HCT116 (cell line): ENCODE measurements around the gene RPS15A. TPM values are rescaled to one million over a fixed set of nuclear protein-coding genes. Genes with fewer than 3 reads are reported as not detected.

Experiments
- ATAC-seq: fragments of 200-7000 bp; cut with Tn5 transposase; 2 replicates; pipeline ENCODE4 v1.9.1; 2020; ENCODE audit warnings: mild to moderate bottlenecking, moderate library complexity
- BruUV-seq: library from RNA; stranded (reverse); fragments of 400-500 nt; replicated peaks from 2 replicates; lab custom pipeline; 2021; lab: Mats Ljungman, UMichigan
- CTCF ChIA-PET: fragments of 300-600 bp; sonication (Branson Sonifier 250); formaldehyde crosslinking; loops from one replicate; lab custom pipeline; 2021; ENCODE audit warnings: antibody characterized with exemption; lab: Charles Lee
- POLR2A ChIA-PET: fragments of 300-600, 350-600 bp; sonication (Branson Sonifier 250); formaldehyde crosslinking; loops from one replicate; lab custom pipeline; 2021; ENCODE audit warnings: antibody characterized with exemption; lab: Charles Lee
- RAD21 ChIA-PET, 2 experiments: fragments of 300-600 bp; sonication (Branson Sonifier 250); formaldehyde crosslinking; loops; one replicate each; lab custom pipeline; 2023; ENCODE audit warnings: low total read pairs in 2 of 2; ENCODE audit not compliant: uncharacterized antibody in 2 of 2, unreplicated experiment in 2 of 2, low non-redundant PET in 1 of 2; lab: Charles Lee
- DNase-seq: peaks from one replicate; pipeline ENCODE4 v3.0.0-alpha.2; 2010; ENCODE audit warnings: low read depth, low spot score
- H2AFZ ChIP-seq: fragments of 200-600 bp; shearing (Covaris generic), sonication (generic); 2 replicates; pipeline ENCODE4 v1.6.1; 2017; ENCODE audit warnings: low read depth, mixed run types, mixed read lengths, antibody characterized with exemption, low read length; ENCODE audit not compliant: poor library complexity, severe bottlenecking
- H3K27ac ChIP-seq: 2 replicates; pipeline ENCODE4 v1.5.1; 2012; ENCODE audit warnings: low read depth, low read length
- H3K27me3 ChIP-seq: fragments of 200-600 bp; sonication (generic); 2 replicates; pipeline ENCODE4 v1.6.1; 2016; ENCODE audit warnings: mixed run types, low read length, mixed read lengths; ENCODE audit not compliant: insufficient read depth
- H3K36me3 ChIP-seq, 2 experiments: fragments of 200-500 bp in 1 of 2; fragments of 200-600 bp in 1 of 2; sonication (Bioruptor generic) in 1 of 2; sonication (generic) in 1 of 2; 2 replicates each; pipeline versions ENCODE4 v1.5.1 to v1.6.1; 2014 to 2016; ENCODE audit warnings: low read length in 2 of 2, inconsistent platforms in 1 of 2, mixed read lengths in 1 of 2, mixed run types in 1 of 2; ENCODE audit not compliant: insufficient read depth in 2 of 2, control insufficient read depth in 1 of 2
- H3K4me1 ChIP-seq, 2 experiments: fragments of 200-600 bp in 1 of 2; sonication (generic) in 1 of 2; 2 replicates each; pipeline versions ENCODE4 v1.5.1 to v1.6.1; 2012 to 2017; ENCODE audit warnings: low read length in 2 of 2, inconsistent platforms in 1 of 2, mild to moderate bottlenecking in 1 of 2, mixed read lengths in 1 of 2, mixed run types in 1 of 2, moderate library complexity in 1 of 2; ENCODE audit not compliant: insufficient read depth in 2 of 2, control insufficient read depth in 1 of 2
- H3K4me2 ChIP-seq: fragments of 200-600 bp; sonication (generic); 2 replicates; pipeline ENCODE4 v1.6.1; 2017; ENCODE audit warnings: mixed run types, low read length, mixed read lengths
- H3K4me3 ChIP-seq, 2 experiments: fragments of 200-600 bp in 1 of 2; sonication (generic) in 1 of 2; replicated peaks in 1 of 2; 2 replicates each; pipeline ENCODE4 v1.5.1; 2011 to 2016; ENCODE audit warnings: low read length in 2 of 2, control low read depth in 1 of 2, low read depth in 1 of 2, mild to moderate bottlenecking in 1 of 2, mixed read lengths in 1 of 2, mixed run types in 1 of 2
- H3K79me2 ChIP-seq: fragments of 200-600 bp; sonication (generic); 2 replicates; pipeline ENCODE4 v1.6.1; 2017; ENCODE audit warnings: mild to moderate bottlenecking, mixed run types, low read length, moderate library complexity, mixed read lengths; ENCODE audit not compliant: insufficient read depth
- H3K9ac ChIP-seq: fragments of 200-600 bp; sonication (generic); 2 replicates; pipeline ENCODE4 v1.6.1; 2016; ENCODE audit warnings: low read length, mixed read lengths
- H3K9me2 ChIP-seq: fragments of 200-600 bp; sonication (generic), shearing (Covaris generic); 2 replicates; pipeline ENCODE4 v1.6.1; 2017; ENCODE audit warnings: mixed run types, mild to moderate bottlenecking, moderate library complexity; ENCODE audit not compliant: insufficient read depth
- H3K9me3 ChIP-seq, 2 experiments: fragments of 200-500 bp in 1 of 2; fragments of 200-600 bp in 1 of 2; sonication (Bioruptor generic) in 1 of 2; sonication (generic) in 1 of 2; 2 replicates each; pipeline ENCODE4 v1.6.1; 2014 to 2017; ENCODE audit warnings: low read length in 2 of 2, mixed read lengths in 2 of 2, inconsistent platforms in 1 of 2, low read depth in 1 of 2, mild to moderate bottlenecking in 1 of 2, mixed run types in 1 of 2, moderate library complexity in 1 of 2; ENCODE audit not compliant: control insufficient read depth in 1 of 2, insufficient read depth in 1 of 2
- H4K20me1 ChIP-seq: fragments of 200-600 bp; sonication (generic), shearing (Covaris generic); 2 replicates; pipeline ENCODE4 v1.6.1; 2017; ENCODE audit warnings: mixed run types, mild to moderate bottlenecking, moderate library complexity; ENCODE audit not compliant: insufficient read depth
- CBX3 ChIP-seq: IDR thresholded peaks from 2 replicates; pipeline ENCODE4 v1.6.1; 2012; ENCODE audit warnings: low read depth
- EGR1 ChIP-seq: IDR thresholded peaks from 2 replicates; pipeline ENCODE4 v1.6.1; 2012; ENCODE audit warnings: low read depth
- ELF1 ChIP-seq: IDR thresholded peaks from 2 replicates; pipeline ENCODE4 v1.6.1; 2012; ENCODE audit warnings: low read depth, borderline replicate concordance
- EZH2 ChIP-seq: fragments of 200-600 bp; sonication (generic); IDR thresholded peaks from 2 replicates; pipeline ENCODE4 v1.6.1; 2017; ENCODE audit warnings: antibody characterized with exemption, mixed run types
- FOSL1 ChIP-seq: IDR thresholded peaks from 2 replicates; pipeline ENCODE4 v1.6.1; 2012; ENCODE audit warnings: low read depth
- JUND ChIP-seq: IDR thresholded peaks from 2 replicates; pipeline ENCODE4 v1.6.1; 2012
- RAD21 ChIP-seq: IDR thresholded peaks from 2 replicates; pipeline ENCODE4 v1.6.1; 2012; ENCODE audit warnings: low read depth, mild to moderate bottlenecking
- ZNF274 ChIP-seq: fragments of 200-500 bp; sonication (Bioruptor generic); IDR thresholded peaks from 2 replicates; pipeline ENCODE4 v1.6.1; 2014; ENCODE audit warnings: mild to moderate bottlenecking, low read depth, low read length, inconsistent platforms
- intact Hi-C: fragments of 100-400 bp; cut with micrococcal nuclease; formaldehyde crosslinking; loops from 2 replicates; pipeline ENCODE4 v1.10.0; 2022
- total RNA-seq: library from RNA; stranded (reverse); gene quantifications from one replicate; pipeline ENCODE4 v1.2.1, GENCODE V29; 2021; ENCODE audit not compliant: unreplicated experiment
- TF ChIP-seq, protein P1 (sequence below): IDR thresholded peaks from 2 replicates; pipeline ENCODE4 v1.6.1; 2012

The RPS15A gene
- total RNA-seq, 1 experiment from 2014 or later: 1,686 TPM

DNA sequence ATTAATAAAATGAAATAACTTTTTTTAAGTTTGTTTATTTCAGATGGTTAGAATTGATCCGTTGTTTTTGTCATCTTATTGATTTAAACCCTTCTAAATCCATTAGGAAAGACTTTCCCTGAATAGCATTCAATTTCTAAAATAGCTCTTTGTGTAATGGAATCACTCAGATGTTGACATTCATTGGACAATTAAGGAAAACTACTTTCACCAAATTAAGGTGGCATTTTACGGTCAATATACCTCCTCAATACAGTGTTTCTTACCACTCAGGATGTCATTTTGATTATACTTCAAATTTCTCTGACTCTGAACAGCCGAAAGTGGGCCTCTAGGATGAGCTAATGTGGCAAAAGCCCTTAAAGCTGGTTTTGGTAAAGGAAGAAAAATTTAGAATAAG, 9.4 kb upstream of the RPS15A start:
- H3K4me3 ChIP-seq: peak overlapping the region; percentile 92 to 94; a peak in 3 of 4 replicates
- CTCF ChIA-PET: no interaction called here
- no peaks in the 10 kb centered on the region for H3K9me3 ChIP-seq
- no TSS peak for BruUV-seq
- no peaks in the 10 kb centered on the region for H3K27me3 ChIP-seq
- RAD21 ChIA-PET: no interaction called here
- H3K4me2 ChIP-seq: peak overlapping the region; percentile 83
- H2AFZ ChIP-seq: no peak overlapping the region
- POLR2A ChIA-PET: interaction anchor here (8.2 kb wide), 1 partner anchor 11 kb away, joined by 190 read pairs; the partner anchor contains the start of gene RPS15A
- intact Hi-C loops: no loop called here
- H3K4me1 ChIP-seq: peaks cover 7 to 35% of the 10 kb centered on the region in 2 experiments; a peak in 3 of 4 replicates
- DNase-seq (no peak), ATAC-seq (no peak)
- peaks cover 29 to 47% of the 10 kb centered on the region in 2 experiments for H3K36me3 ChIP-seq
- H4K20me1 ChIP-seq: peaks cover 27% of the 10 kb centered on the region; the same call in 1 of the 2 replicates
- TF ChIP-seq, protein P1, sequence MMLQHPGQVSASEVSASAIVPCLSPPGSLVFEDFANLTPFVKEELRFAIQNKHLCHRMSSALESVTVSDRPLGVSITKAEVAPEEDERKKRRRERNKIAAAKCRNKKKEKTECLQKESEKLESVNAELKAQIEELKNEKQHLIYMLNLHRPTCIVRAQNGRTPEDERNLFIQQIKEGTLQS: no peak
- TF ChIP-seq JUND (no peak), ZNF274 (no peak), EGR1 (no peak), ELF1 (no peak), FOSL1 (no peak), CBX3 (no peak)
- H3K9ac ChIP-seq: peak overlapping the region; percentile 97
- H3K79me2 ChIP-seq: peaks cover 69% of the 10 kb centered on the region
- H3K27ac ChIP-seq: no peak overlapping the region
- no peaks in the 10 kb centered on the region; the same call in 1 of the 2 replicates for H3K9me2 ChIP-seq

DNA sequence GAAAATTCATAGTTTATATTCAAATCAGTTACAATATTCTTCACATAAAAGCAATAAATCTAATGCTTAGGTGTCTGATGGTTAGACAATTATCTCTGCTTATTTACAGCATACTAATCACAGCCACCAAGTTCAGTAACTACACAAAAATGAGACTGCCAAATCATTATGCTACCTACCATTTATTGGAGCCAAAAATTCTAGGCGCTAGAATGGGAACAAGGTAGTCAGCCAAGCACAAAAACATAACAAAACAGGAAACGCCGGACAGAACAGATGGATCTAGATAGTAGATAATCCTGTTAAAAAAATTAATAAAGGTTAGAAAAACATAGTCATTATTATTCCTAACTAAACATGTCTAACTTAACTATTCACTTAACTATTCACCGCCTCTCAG, 7.6 kb upstream of the RPS15A start:
- H3K4me3 ChIP-seq: no peak overlapping the region
- H3K9ac ChIP-seq: no peak overlapping the region
- peaks cover 27% of the 10 kb centered on the region; the same call in 1 of the 2 replicates for H4K20me1 ChIP-seq
- H3K4me1 ChIP-seq: peaks cover 7 to 20% of the 10 kb centered on the region in 2 experiments; a peak in 3 of 4 replicates
- ChIA-PET CTCF (no interaction called here), RAD21 (no interaction called here), POLR2A (interaction anchor here (8.2 kb wide), 1 partner anchor 9 kb away, joined by 190 read pairs; the partner anchor contains the start of gene RPS15A)
- H3K9me2 ChIP-seq: no peaks in the 10 kb centered on the region; the same call in 1 of the 2 replicates
- H3K27me3 ChIP-seq: no peaks in the 10 kb centered on the region
- ATAC-seq: no peak
- H3K79me2 ChIP-seq: peaks cover 77% of the 10 kb centered on the region
- no peak overlapping the region for H3K4me2 ChIP-seq
- H3K27ac ChIP-seq: no peak overlapping the region
- no peak for DNase-seq
- H3K9me3 ChIP-seq: no peaks in the 10 kb centered on the region
- TF ChIP-seq EGR1 (no peak), FOSL1 (no peak), EZH2 (no peak), RAD21 (no peak)
- intact Hi-C loops: no loop called here
- H2AFZ ChIP-seq: no peak overlapping the region
- H3K36me3 ChIP-seq: peaks cover 37 to 61% of the 10 kb centered on the region in 2 experiments
- no TSS peak for BruUV-seq
